Activated CD8-positive, alpha-beta T cell treated with anti-CD3 and anti-CD28 coated beads, Interleukin-2, amount 10 ng/mL, durations not matched to agents 7 days and 5 days (primary cell): ENCODE measurements around the gene RASSF8. TPM values are rescaled to one million over a fixed set of nuclear protein-coding genes. Genes with fewer than 3 reads are reported as not detected.

Experiments used
- ATAC-seq: fragments of 150-1000 bp; cut with Tn5 transposase; one replicate; pipeline ENCODE4 v1.10.0; 2021; ENCODE audit warnings: moderate library complexity
- CTCF ChIA-PET: fragments of 350-600 bp; sonication (Branson Sonifier 250); formaldehyde crosslinking; loops from one replicate; lab custom pipeline; 2021; ENCODE audit warnings: antibody characterized with exemption; lab: Charles Lee
- POLR2A ChIA-PET: fragments of 350-600 bp; sonication (Branson Sonifier 250); formaldehyde crosslinking; loops from one replicate; lab custom pipeline; 2021; ENCODE audit warnings: antibody characterized with exemption; lab: Charles Lee
- DNase-seq: peaks from one replicate; pipeline ENCODE4 v3.0.0-alpha.2; 2020
- H3K27ac Mint-ChIP-seq: one replicate; pipeline ENCODE4 v1.8.0; 2021; ENCODE audit warnings: mild to moderate bottlenecking, mixed read lengths
- H3K27me3 Mint-ChIP-seq: one replicate; pipeline ENCODE4 v1.8.0; 2021; ENCODE audit warnings: low read depth, mixed read lengths
- H3K36me3 Mint-ChIP-seq: one replicate; pipeline ENCODE4 v1.8.0; 2021; ENCODE audit warnings: low read depth, mixed read lengths
- H3K4me1 Mint-ChIP-seq: one replicate; pipeline ENCODE4 v1.8.0; 2021; ENCODE audit warnings: low read depth, mixed read lengths
- H3K4me3 Mint-ChIP-seq: one replicate; pipeline ENCODE4 v1.8.0; 2021; ENCODE audit warnings: mild to moderate bottlenecking, mixed read lengths
- H3K9me3 Mint-ChIP-seq: one replicate; pipeline ENCODE4 v1.8.0; 2022; ENCODE audit warnings: mixed read lengths; ENCODE audit not compliant: insufficient read depth
- total RNA-seq, 2 experiments: library from RNA; stranded (reverse); gene quantifications; one replicate each; pipeline ENCODE4 v1.2.3, GENCODE V29; 2021

The RASSF8 gene
- total RNA-seq, 2 experiments from 2014 or later, result 1.0 TPM

GRCh38 chr12:25970082-25970481 is 11.6 kb downstream of the RASSF8 start:
- ChIA-PET CTCF (no interaction called here), POLR2A (no interaction called here)
- ATAC-seq, result no peak
- H3K36me3 Mint-ChIP-seq, result no peaks in the 10 kb centered on the region
- no peak for DNase-seq
- no peak overlapping the region for H3K4me3 Mint-ChIP-seq
- H3K4me1 Mint-ChIP-seq, result no peaks in the 10 kb centered on the region
- H3K9me3 Mint-ChIP-seq, result no peaks in the 10 kb centered on the region
- no peak overlapping the region for H3K27ac Mint-ChIP-seq
- peaks cover 11% of the 10 kb centered on the region for H3K27me3 Mint-ChIP-seq

DNA sequence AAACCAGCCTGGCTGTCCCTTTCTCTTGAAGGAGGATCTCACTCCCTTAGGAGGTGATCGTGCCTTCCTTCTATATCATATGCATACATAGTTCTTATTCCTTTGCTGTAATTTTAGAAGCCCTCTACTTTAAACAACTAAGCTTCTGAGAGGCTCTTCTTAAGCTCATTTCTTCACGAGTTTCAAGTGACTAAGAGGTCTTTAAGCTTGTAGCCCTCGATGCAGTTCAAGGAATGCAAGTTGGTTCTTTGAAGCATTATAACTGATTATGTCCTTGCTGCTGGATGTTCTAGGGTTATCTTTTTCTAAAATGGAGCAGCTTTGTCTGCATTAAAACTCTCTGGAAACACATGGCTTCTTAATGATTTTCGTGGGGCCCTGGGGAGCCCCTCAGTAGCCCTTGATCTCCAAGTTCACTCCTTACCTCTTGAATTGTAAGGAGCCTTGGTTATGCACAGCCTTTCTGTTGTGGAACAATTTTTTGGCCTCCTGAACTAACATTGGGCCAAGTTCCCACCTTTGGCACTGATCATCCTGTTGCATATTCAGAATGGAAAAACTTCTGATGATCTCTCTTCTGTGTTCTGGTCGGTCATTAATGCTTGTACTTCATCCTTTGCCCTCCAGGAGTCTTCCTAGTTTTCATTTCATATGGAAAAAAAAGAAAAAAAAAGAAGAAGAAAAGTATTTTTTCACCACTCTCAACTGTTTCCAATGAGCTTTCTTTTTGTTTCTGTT is 12.6 kb downstream of the RASSF8 start:
- Mint-ChIP-seq H3K4me1 (no peaks in the 10 kb centered on the region), H3K27me3 (peaks cover 12% of the 10 kb centered on the region), H3K4me3 (no peak overlapping the region), H3K36me3 (no peaks in the 10 kb centered on the region), H3K27ac (no peak overlapping the region), H3K9me3 (no peaks in the 10 kb centered on the region)
- DNase-seq (no peak), ATAC-seq (no peak)
- CTCF ChIA-PET, result no interaction called here
- POLR2A ChIA-PET, result no interaction called here

DNA sequence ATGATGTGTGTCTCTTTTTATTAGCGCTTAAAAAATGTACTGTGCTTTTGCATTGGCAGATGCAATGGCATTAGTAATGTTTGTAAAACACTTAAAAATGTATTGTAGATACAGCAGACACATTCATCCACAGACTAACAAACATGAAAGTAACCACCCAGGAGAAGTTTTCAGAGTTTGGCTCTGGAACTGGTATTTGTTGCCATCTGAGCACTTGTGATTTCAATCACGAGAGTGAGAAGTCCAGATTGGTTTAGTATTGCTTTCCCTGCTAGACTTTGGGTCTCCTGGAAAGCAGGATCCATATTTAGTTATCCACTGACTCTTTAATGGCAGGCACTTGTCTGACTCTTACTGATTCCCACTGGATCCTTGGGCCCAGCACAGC is 13.2 kb downstream of the RASSF8 start:
- H3K27ac Mint-ChIP-seq, result no peak overlapping the region
- no peak for ATAC-seq

GRCh38 chr12:25972783-25973182 is 14.3 kb downstream of the RASSF8 start:
- Mint-ChIP-seq H3K9me3 (no peaks in the 10 kb centered on the region), H3K4me1 (no peaks in the 10 kb centered on the region), H3K27me3 (peaks cover 12% of the 10 kb centered on the region), H3K36me3 (no peaks in the 10 kb centered on the region), H3K4me3 (no peak overlapping the region), H3K27ac (no peak overlapping the region)
- no peak for DNase-seq
- POLR2A ChIA-PET, result no interaction called here
- no peak for ATAC-seq
- CTCF ChIA-PET, result no interaction called here

More for the DNA sequence above, 13.2 kb downstream of the RASSF8 start:
- ChIA-PET CTCF (no interaction called here), POLR2A (no interaction called here)
- no peak for DNase-seq
- H3K4me3 Mint-ChIP-seq, result no peak overlapping the region
- H3K36me3 Mint-ChIP-seq, result no peaks in the 10 kb centered on the region
- no peaks in the 10 kb centered on the region for H3K4me1 Mint-ChIP-seq
- H3K9me3 Mint-ChIP-seq, result no peaks in the 10 kb centered on the region
- peaks cover 12% of the 10 kb centered on the region for H3K27me3 Mint-ChIP-seq

DNA sequence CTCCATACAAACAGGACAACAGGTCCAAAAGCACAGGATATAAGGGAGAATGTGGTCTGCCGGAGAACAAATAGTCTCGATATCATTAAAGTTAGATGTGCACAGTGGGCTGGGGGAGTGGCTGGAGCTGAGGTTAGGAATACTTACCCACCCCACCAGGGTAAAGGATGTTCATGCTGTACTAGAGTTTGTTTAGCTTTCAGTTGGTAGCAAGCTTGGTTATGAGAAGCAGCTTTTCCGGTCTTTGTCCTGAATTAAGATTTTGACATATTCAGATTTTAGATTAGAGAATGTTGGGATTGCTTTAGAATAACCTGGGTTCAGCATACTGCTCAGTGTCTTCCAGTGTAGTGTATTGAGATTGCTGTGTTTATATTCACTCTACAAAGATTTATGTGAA is 16.7 kb downstream of the RASSF8 start:
- Mint-ChIP-seq H3K4me1 (no peaks in the 10 kb centered on the region), H3K9me3 (no peaks in the 10 kb centered on the region), H3K27me3 (peaks cover 15% of the 10 kb centered on the region), H3K27ac (no peak overlapping the region), H3K36me3 (no peaks in the 10 kb centered on the region), H3K4me3 (no peak overlapping the region)
- DNase-seq, result no peak
- no peak for ATAC-seq
- CTCF ChIA-PET, result no interaction called here
- POLR2A ChIA-PET, result no interaction called here

GRCh38 chr12:25975682-25976081 is 17.2 kb downstream of the RASSF8 start:
- H3K27ac Mint-ChIP-seq, result no peak overlapping the region
- ChIA-PET POLR2A (no interaction called here), CTCF (no interaction called here)
- no peaks in the 10 kb centered on the region for H3K4me1 Mint-ChIP-seq
- peaks cover 10% of the 10 kb centered on the region for H3K27me3 Mint-ChIP-seq
- no peak for DNase-seq
- no peaks in the 10 kb centered on the region for H3K9me3 Mint-ChIP-seq
- no peaks in the 10 kb centered on the region for H3K36me3 Mint-ChIP-seq
- no peak for ATAC-seq
- H3K4me3 Mint-ChIP-seq, result no peak overlapping the region

DNA sequence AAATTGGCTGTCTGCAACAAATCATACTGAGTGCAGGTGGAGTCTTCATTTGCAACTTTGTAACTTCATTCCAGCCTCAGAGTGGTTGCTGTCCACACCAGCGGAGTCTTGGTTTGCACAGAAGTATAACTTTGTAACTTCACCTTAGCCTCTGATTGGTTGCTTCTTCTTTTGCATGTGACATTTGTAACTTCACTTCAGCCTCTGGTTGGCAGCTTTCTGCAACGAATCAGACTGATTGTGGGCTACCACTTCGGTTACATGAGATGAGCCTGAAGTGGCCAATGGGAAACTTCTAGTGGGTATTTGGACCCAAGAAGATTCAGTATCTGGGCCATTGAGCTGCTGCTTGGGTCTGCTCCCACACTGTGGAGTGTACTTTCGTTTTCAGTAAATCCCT is 17.8 kb downstream of the RASSF8 start:
- ATAC-seq (no peak), DNase-seq (no peak)
- H3K9me3 Mint-ChIP-seq, result no peaks in the 10 kb centered on the region
- peaks cover 9% of the 10 kb centered on the region for H3K27me3 Mint-ChIP-seq
- H3K27ac Mint-ChIP-seq, result no peak overlapping the region
- no peak overlapping the region for H3K4me3 Mint-ChIP-seq
- no peaks in the 10 kb centered on the region for H3K4me1 Mint-ChIP-seq
- ChIA-PET CTCF (no interaction called here), POLR2A (no interaction called here)
- no peaks in the 10 kb centered on the region for H3K36me3 Mint-ChIP-seq

DNA sequence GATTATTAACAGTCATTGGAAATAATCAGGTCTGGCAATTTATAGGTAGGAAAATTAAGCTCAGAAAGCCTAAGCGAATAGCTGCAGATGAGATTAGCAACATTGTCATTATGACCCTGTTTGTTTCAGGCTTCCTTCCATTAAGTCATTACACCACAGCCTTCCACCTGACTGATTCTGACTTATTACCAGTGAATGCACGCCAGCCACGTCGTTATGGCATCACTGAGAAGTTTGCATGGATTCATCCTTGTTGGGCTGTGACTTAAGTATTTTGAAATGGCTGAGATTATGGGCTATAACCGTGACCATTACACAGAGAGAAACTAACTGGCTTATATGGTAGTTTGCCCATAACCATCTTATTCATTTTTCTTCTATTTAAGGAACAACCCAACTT is 18.6 kb downstream of the RASSF8 start:
- Mint-ChIP-seq H3K27ac (no peak overlapping the region), H3K27me3 (peaks cover 9% of the 10 kb centered on the region), H3K4me1 (no peaks in the 10 kb centered on the region), H3K4me3 (no peak overlapping the region), H3K36me3 (no peaks in the 10 kb centered on the region), H3K9me3 (no peaks in the 10 kb centered on the region)
- DNase-seq, result no peak
- ChIA-PET POLR2A (no interaction called here), CTCF (no interaction called here)
- no peak for ATAC-seq

- ChIA-PET CTCF (interaction anchor here (0.6 kb wide), 1 partner anchor 9 kb away, joined by 3 read pairs; no protein-coding TSS in a partner anchor), POLR2A (no interaction called here)
- Mint-ChIP-seq H3K27me3 (peaks cover 6% of the 10 kb centered on the region), H3K27ac (no peak overlapping the region), H3K9me3 (no peaks in the 10 kb centered on the region), H3K4me3 (no peak overlapping the region), H3K4me1 (no peaks in the 10 kb centered on the region), H3K36me3 (no peaks in the 10 kb centered on the region)
- ATAC-seq (no peak), DNase-seq (no peak)
Observed at GRCh38 chr12:25979059-25979458, 20.6 kb downstream of the RASSF8 start.

GRCh38 chr12:25979563-25979962 is 21.1 kb downstream of the RASSF8 start:
- Mint-ChIP-seq H3K27me3 (peaks cover 6% of the 10 kb centered on the region), H3K9me3 (no peaks in the 10 kb centered on the region)
- CTCF ChIA-PET, result no interaction called here

GRCh38 chr12:25980035-25980434 is 21.6 kb downstream of the RASSF8 start:
- ATAC-seq, result no peak
- Mint-ChIP-seq H3K36me3 (no peaks in the 10 kb centered on the region), H3K4me1 (no peaks in the 10 kb centered on the region), H3K9me3 (no peaks in the 10 kb centered on the region), H3K27ac (no peak overlapping the region), H3K27me3 (peaks cover 6% of the 10 kb centered on the region), H3K4me3 (no peak overlapping the region)
- DNase-seq, result no peak
- POLR2A ChIA-PET, result no interaction called here
- CTCF ChIA-PET, result no interaction called here

More at GRCh38 chr12:25979563-25979962, 21.1 kb downstream of the RASSF8 start:
- Mint-ChIP-seq H3K4me1 (no peaks in the 10 kb centered on the region), H3K4me3 (no peak overlapping the region), H3K27ac (no peak overlapping the region), H3K36me3 (no peaks in the 10 kb centered on the region)
- no peak for ATAC-seq
- no peak for DNase-seq
- POLR2A ChIA-PET, result no interaction called here

DNA sequence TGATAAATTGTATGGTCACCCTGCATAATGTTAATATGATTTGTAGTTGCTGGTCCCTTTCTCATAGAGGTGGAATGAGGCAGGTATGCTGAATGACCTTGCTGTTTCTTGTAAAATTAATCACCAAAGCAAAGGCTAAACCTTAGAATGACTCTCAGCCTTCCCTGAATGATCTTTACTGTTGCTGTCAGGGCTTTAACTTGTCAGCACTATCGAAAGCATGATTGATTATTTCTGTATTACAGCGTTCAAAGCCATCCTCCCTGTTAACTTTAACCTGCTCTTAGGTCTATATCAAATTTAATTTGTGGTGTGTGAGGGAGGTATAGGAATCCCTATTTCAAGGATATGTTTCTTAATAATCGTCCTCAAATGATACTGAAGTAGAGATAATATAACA is 23.1 kb downstream of the RASSF8 start:
- CTCF ChIA-PET, result no interaction called here
- POLR2A ChIA-PET, result no interaction called here
- Mint-ChIP-seq H3K36me3 (no peaks in the 10 kb centered on the region), H3K4me3 (no peak overlapping the region), H3K4me1 (no peaks in the 10 kb centered on the region), H3K27me3 (peaks cover 4% of the 10 kb centered on the region), H3K9me3 (no peaks in the 10 kb centered on the region), H3K27ac (no peak overlapping the region)
- no peak for ATAC-seq
- DNase-seq, result no peak

DNA sequence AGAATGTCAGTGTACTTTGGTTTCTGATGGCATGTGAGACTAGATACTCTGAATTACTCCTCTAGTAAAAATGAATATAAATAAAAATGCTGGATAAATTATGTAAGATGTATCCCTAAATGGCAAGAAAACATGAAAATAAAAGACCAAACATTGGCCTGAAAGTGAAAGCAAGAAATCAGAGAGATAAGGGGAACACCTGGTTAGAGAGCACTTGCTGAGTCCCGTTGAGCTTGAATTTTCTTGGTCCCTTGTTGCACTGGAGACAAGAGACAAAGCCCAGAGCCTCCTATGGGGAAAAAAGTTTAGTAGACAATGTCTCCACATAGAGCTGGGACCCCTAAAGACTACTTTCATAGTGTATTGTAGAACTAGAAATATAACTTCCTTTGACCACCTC is 23.9 kb downstream of the RASSF8 start:
- CTCF ChIA-PET, result no interaction called here
- Mint-ChIP-seq H3K4me3 (no peak overlapping the region), H3K27me3 (peaks cover 4% of the 10 kb centered on the region), H3K36me3 (no peaks in the 10 kb centered on the region), H3K4me1 (no peaks in the 10 kb centered on the region), H3K27ac (no peak overlapping the region), H3K9me3 (no peaks in the 10 kb centered on the region)
- ATAC-seq, result no peak
- no peak for DNase-seq
- POLR2A ChIA-PET, result no interaction called here
